Smooth muscle cell (in vitro differentiated cells): Measurements from ENCODE around the gene MCEMP1. TPM values are rescaled to one million over a fixed set of nuclear protein-coding genes. Genes with fewer than 3 reads are reported as not detected.

Source experiments
- DNase-seq: peaks from one replicate; lab custom pipeline; 2025; ENCODE audit not compliant: unreplicated experiment; lab: John Stamatoyannopoulos, UW
- H2AFZ ChIP-seq: fragments of 200-600 bp; sonication (generic); 2 replicates; pipeline ENCODE4 v1.6.0; 2016; ENCODE audit warnings: antibody characterized with exemption, low read depth, mild to moderate bottlenecking
- H3F3A ChIP-seq: fragments of 200-600 bp; sonication (generic); 2 replicates; pipeline ENCODE4 v1.6.0; 2017; ENCODE audit warnings: antibody characterized with exemption, low read depth
- H3K27ac ChIP-seq: fragments of 200-600 bp; sonication (generic); 2 replicates; pipeline ENCODE4 v1.5.1; 2016; ENCODE audit warnings: low read depth, mild to moderate bottlenecking
- H3K27me3 ChIP-seq: fragments of 200-600 bp; sonication (generic); 2 replicates; pipeline ENCODE4 v1.6.1; 2016; ENCODE audit warnings: low read depth, mild to moderate bottlenecking
- H3K36me3 ChIP-seq: fragments of 200-600 bp; sonication (generic); 2 replicates; pipeline ENCODE4 v1.5.1; 2016; ENCODE audit warnings: low read depth
- H3K4me1 ChIP-seq: fragments of 200-600 bp; sonication (generic); 2 replicates; pipeline ENCODE4 v1.5.1; 2016; ENCODE audit warnings: low read depth
- H3K4me2 ChIP-seq: fragments of 200-600 bp; sonication (generic); 2 replicates; pipeline ENCODE4 v1.6.0; 2016; ENCODE audit warnings: mild to moderate bottlenecking
- H3K4me3 ChIP-seq: fragments of 200-600 bp; sonication (generic); 2 replicates; pipeline ENCODE4 v1.5.1; 2016; ENCODE audit warnings: mild to moderate bottlenecking
- H3K79me2 ChIP-seq: fragments of 200-600 bp; sonication (generic); 2 replicates; pipeline ENCODE4 v1.6.0; 2016; ENCODE audit warnings: low read depth, mild to moderate bottlenecking
- H3K9ac ChIP-seq: fragments of 200-600 bp; sonication (generic); 2 replicates; pipeline ENCODE4 v1.6.0; 2016; ENCODE audit warnings: low read depth
- H3K9me3 ChIP-seq: fragments of 200-600 bp; sonication (generic); replicated peaks from 2 replicates; pipeline ENCODE4 v1.5.1; 2016; ENCODE audit warnings: low read depth
- H4K20me1 ChIP-seq: fragments of 200-600 bp; sonication (generic); 2 replicates; pipeline ENCODE4 v1.6.0; 2016; ENCODE audit warnings: low read depth
- WGBS: methylation state at CpG from one replicate; pipeline ENCODE4 v1.1.7; 2016; ENCODE audit warnings: low lambda C conversion rate; 5-methylcytosine and 5-hydroxymethylcytosine counted together
- polyA plus RNA-seq: library from polyadenylated mRNA; unstranded; fragments of >200 nt; fragmentation: Nextera tagmentation; extraction: Ambion mirVana; gene quantifications from 2 replicates; pipeline ENCODE4 v1.2.1, GENCODE V29; 2016
- total RNA-seq: library from RNA; depleted of rRNA; stranded (reverse); fragments of >200 nt; gene quantifications from 2 replicates; pipeline ENCODE4 v1.2.3, GENCODE V29; 2014
- TF ChIP-seq, protein P1 (sequence below): fragments of 200-600 bp; sonication (generic); IDR thresholded peaks from 2 replicates; pipeline ENCODE4 v1.5.1; 2017; ENCODE audit warnings: borderline replicate concordance, mild to moderate bottlenecking, antibody characterized with exemption; ENCODE audit not compliant: insufficient read depth, poor library complexity, severe bottlenecking

The MCEMP1 gene
- total and polyA plus RNA-seq, 2 experiments from 2014 or later, result not detected

DNA sequence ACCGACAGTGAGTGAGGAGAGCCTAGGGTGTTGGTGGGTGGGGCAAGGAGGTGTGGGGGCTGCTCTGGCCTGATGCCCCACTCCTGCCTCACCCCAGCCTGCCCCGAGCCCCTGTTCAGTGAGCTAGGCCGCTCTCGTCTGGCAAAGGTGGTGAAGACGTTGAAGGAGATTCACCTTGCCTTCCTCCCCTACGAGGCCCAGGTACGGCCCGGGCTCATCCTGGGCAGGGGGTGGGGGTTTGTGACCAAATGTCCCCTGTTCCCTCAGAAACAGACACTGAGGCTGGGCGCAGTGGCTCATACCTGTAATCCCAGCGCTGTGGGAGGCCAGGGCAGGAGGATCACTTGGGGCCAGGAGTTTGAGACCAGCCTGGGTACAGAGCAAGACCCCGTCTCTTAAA is 36.1 kb upstream of the MCEMP1 start:
- Histone ChIP-seq H3K9me3 (no peaks in the 10 kb centered on the region), H3K79me2 (no peaks in the 10 kb centered on the region), H2AFZ (no peak overlapping the region), H3K9ac (no peak overlapping the region), H3K36me3 (no peaks in the 10 kb centered on the region), H3K27ac (no peak overlapping the region), H3F3A (no peaks in the 10 kb centered on the region), H4K20me1 (no peaks in the 10 kb centered on the region), H3K27me3 (peaks cover 18% of the 10 kb centered on the region), H3K4me1 (no peaks in the 10 kb centered on the region), H3K4me3 (no peak overlapping the region), H3K4me2 (no peak overlapping the region)
- TF ChIP-seq, protein P1, sequence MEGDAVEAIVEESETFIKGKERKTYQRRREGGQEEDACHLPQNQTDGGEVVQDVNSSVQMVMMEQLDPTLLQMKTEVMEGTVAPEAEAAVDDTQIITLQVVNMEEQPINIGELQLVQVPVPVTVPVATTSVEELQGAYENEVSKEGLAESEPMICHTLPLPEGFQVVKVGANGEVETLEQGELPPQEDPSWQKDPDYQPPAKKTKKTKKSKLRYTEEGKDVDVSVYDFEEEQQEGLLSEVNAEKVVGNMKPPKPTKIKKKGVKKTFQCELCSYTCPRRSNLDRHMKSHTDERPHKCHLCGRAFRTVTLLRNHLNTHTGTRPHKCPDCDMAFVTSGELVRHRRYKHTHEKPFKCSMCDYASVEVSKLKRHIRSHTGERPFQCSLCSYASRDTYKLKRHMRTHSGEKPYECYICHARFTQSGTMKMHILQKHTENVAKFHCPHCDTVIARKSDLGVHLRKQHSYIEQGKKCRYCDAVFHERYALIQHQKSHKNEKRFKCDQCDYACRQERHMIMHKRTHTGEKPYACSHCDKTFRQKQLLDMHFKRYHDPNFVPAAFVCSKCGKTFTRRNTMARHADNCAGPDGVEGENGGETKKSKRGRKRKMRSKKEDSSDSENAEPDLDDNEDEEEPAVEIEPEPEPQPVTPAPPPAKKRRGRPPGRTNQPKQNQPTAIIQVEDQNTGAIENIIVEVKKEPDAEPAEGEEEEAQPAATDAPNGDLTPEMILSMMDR, result no peak
- 95% methylated on average over 11 of the region's 11 CpGs for WGBS
- no peak for DNase-seq

DNA sequence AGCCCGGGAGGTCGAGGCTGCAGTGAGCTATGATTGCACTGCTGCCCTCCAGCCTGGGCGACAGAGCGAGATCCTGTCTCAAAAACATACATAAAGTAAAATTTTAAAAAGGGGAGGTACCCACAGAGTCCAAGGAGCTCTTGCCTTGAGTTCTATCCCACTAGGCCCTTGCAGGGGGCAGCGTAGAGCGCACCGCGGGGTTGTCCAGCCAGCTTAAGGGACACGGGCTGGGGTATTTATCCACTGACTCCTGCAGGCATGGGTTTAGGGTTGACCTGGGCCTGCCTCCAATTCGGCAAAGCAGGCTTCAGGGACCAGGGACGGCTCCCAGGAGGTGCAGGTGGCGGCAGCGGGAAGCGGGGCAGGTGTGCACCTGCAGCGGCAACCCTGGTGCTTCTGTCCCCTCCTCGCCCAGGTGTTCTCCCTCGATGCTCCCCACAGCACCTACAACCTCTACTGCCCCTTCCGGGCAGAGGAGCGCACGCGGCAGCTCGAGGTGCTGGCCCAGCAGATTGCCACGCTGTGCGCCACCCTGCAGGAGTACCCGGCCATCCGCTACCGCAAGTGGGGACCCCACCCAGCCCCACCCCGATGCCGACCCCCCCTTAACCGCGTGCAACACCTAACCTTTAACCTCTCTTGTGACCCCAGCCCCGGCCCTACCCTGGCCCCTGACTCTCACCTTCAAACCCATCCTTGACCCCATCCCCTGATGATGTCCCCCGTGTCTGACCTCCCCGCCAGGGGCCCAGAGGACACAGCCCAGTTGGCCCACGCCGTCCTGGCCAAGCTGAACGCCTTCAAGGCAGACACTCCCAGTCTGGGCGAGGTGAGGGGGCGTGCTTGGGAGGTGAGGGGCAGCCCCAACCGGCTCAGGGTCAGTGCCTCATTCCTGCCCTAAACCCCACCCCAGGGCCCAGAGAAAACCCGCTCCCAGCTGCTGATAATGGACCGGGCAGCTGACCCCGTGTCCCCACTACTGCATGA is 35.3 kb upstream of the MCEMP1 start:
- 94% methylated on average over 40 of the region's 43 CpGs for WGBS
- Histone ChIP-seq H3F3A (no peaks in the 10 kb centered on the region), H4K20me1 (no peaks in the 10 kb centered on the region)

DNA sequence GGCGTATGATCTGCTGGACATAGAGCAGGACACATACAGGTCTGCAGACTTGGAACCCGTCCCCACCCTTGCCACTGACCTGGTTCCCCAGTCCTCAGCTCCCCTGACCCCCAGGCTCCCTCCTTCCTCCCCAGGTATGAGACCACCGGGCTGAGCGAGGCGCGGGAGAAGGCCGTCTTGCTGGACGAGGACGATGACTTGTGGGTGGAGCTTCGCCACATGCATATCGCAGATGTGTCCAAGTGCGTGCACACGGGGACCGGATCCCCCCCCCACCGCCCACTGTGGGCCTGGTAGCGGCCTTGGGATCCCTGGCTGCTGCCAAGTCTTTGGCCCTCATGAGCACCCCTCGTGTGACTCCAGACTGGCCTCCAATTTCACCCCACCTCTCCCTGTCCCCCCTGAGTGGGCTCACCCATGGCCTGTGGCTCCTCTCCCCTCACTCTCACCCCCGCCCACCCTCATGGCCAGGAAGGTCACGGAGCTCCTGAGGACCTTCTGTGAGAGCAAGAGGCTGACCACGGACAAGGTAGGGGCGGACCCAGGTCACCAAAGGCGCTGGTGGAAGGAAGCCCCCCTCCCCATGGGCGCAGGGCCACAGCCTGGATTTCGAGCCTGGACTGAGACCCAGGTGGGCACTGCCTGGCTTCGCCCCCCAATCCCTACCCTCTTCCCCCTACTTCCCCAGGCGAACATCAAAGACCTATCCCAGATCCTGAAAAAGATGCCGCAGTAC is 34.4 kb upstream of the MCEMP1 start:
- Histone ChIP-seq H3K9ac (no peak overlapping the region), H3K9me3 (no peaks in the 10 kb centered on the region), H3F3A (no peaks in the 10 kb centered on the region), H3K27ac (no peak overlapping the region), H2AFZ (no peak overlapping the region), H3K27me3 (peaks cover 6% of the 10 kb centered on the region), H3K79me2 (no peaks in the 10 kb centered on the region), H3K36me3 (no peaks in the 10 kb centered on the region), H4K20me1 (no peaks in the 10 kb centered on the region), H3K4me1 (no peaks in the 10 kb centered on the region), H3K4me3 (no peak overlapping the region), H3K4me2 (no peak overlapping the region)
- WGBS, result 95% methylated on average over 25 of the region's 27 CpGs
- TF ChIP-seq, protein P1, result no peak
- DNase-seq, result no peak

More for the DNA sequence above, 35.3 kb upstream of the MCEMP1 start:
- Histone ChIP-seq H2AFZ (no peak overlapping the region), H3K27ac (no peak overlapping the region), H3K9me3 (no peaks in the 10 kb centered on the region), H3K9ac (no peak overlapping the region), H3K36me3 (no peaks in the 10 kb centered on the region), H3K4me1 (no peaks in the 10 kb centered on the region), H3K79me2 (no peaks in the 10 kb centered on the region), H3K4me3 (no peak overlapping the region), H3K4me2 (no peak overlapping the region), H3K27me3 (peaks cover 13% of the 10 kb centered on the region)
- DNase-seq, result no peak
- TF ChIP-seq, protein P1, result no peak
